Renal cortical epithelial cell (primary cell): ENCODE data around the gene ACHE. TPM values are rescaled to one million over a fixed set of nuclear protein-coding genes. Genes with fewer than 3 reads are reported as not detected.
A peak's percentile ranks its signal among the peaks of the same experiment; 100 is the strongest.

Source experiments
- DNase-seq: peaks from one replicate; pipeline ENCODE4 v3.0.0-alpha.2; 2011; ENCODE audit warnings: low read depth
- total RNA-seq: library from RNA; depleted of rRNA; stranded (reverse); fragments of >200 nt; gene quantifications from 2 replicates; pipeline ENCODE4 v1.2.3, GENCODE V29; 2014

Gene ACHE
- total RNA-seq, 1 donor from 2014 or later: 0.94 TPM

DNA sequence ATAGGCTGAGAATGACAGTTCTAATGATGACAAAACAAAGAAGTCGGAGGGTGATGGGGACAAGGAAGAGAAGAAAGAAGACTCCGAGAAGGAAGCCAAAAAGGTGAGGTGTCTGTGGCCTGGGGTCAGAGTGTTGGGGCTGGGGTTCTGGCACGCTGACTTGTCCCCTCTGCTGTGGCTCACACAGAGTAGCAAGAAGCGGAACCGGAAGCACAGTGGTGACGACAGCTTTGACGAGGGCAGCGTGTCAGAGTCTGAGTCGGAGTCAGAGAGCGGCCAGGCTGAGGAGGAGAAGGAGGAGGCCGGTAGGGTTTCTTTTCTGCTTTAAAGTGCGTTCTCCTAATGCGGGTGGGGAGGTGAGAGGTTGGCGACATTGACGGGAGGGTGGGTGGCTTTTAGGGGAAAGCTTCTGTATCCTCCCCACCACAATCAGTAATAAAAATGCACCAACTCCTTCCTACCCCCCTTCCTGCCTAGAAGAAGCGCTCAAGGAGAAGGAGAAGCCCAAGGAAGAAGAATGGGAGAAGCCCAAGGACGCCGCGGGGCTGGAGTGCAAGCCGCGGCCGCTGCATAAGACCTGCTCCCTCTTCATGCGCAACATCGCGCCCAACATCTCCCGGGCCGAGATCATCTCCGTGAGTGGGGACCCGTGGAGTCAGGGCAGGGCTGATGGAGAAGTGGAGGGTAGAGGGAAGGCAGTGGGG, 10.8 kb downstream of the ACHE start:
- DNase-seq: no peak

DNA sequence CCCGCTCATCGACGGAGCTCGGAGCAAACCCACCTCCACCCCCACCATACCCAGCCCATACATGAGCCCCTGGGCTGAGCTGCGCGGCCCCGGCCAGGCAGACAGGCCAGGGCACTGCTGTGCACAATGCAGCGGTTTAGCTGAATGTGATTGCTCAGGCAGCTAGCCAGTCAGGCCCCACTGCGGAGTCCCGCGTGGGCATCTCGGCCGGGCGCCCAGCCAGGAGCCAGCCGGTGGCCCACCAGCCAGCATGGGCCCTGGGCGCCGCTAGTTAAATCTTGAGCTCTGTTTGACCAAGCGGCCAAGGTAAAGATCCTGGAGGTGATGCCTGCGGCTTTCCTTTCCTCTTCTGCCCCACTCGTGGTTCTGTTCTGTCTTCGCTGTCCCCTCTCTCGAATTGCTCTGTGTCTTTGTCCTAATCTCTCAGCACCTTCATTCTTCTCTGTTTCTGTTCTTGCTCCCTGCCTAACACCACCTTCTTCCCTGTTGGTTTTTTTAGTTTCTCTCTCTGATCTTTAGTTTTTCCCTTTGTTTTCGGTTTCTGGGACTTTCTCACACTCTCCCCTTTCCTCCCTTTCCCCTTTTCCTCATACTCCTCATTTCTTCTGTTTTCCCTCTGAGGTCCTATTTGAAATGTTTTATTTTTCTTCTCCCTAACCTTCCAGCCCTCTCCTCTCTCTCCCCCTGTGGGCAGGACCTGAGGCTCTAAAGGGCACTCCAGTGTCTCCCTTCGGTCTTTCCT, 12.7 kb downstream of the ACHE start:
- no peak for DNase-seq

DNA sequence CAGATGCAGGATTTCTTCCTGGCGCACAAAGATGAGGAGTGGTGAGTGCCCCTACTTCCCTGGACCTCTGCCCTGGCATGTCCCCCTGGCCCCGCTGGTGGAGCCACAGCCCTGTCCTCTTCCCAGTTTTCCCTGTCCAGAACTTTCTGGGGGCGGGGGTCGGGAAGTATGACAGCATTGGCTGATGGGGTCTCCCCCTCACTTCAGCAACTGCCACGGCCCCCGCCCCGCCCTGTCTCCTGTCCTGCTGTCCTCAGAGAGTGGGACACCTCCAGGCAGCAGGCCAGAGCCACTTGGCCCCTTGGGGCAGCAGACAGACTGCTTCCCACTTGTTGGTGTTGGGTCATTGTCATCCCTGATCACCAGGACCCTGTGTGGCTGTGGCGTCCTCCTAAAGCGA, 13.5 kb downstream of the ACHE start:
- no peak for DNase-seq

DNA sequence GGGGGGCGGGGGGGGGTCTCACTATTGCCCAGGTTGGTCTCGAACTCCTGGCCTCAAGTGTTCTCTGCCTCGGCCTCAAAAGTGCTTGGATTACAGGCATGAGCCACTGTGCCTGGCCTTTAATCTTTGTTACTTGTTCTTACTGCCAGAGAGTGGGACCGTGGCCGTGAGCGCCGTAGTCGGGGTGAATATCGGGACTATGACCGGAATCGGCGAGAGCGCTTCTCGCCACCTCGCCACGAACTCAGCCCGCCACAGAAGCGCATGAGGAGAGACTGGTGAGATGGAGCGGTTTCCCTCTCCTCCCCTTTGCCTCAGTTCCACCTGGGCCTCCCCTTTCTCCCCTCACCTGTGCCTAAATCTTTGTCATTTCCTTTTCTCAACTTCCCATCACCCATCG, 14.6 kb downstream of the ACHE start:
- DNase-seq: no peak

DNA sequence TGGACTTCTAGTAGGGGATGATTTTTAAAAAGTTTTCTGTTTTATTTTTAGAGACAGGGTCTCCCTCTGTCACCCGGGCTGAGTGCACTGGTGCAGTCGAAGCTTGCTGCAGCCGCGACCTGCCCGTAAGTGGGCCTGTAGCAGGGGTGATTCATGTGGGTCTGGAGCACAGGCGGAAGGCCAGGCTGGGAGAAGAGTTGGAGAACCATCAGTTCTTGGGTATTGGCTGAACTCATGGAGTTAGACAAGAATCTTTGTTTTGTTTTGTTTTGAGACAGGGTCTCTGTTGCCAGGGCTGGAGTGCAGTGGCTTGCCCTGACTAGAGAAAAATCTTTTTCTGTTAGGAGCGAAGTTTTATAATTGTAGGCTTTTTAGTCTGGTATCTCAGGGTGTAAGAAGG, 15.0 kb downstream of the ACHE start:
- DNase-seq: no peak

DNA sequence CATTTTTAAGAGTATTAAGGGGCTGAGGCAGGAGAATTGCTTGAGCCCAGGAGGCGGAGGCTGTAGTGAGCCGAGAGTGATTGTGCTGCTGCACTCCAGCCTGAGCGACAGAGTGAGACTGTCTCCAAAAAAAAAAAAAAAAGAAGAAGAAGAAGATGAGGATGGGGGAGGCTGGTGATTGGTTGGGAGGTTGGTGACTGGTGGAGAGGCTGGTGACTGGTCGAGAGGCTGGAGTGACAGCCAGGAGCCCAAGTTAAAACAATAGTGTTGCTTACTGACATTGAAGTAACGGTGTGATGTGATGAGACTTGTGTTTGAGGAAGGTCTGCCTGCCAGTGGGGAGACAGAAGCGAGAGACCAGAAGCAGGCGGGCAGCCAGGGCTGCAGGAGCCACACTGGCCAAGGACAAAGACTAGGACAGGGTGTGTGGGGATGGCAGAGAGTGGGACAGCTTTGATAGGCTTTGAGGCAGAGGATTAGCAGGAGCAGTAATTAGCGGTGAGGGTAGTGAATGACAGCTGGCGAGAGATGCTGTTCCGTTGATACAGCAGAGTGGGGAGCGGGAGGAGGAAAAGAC, 15.9 kb downstream of the ACHE start:
- DNase-seq: no peak

DNA sequence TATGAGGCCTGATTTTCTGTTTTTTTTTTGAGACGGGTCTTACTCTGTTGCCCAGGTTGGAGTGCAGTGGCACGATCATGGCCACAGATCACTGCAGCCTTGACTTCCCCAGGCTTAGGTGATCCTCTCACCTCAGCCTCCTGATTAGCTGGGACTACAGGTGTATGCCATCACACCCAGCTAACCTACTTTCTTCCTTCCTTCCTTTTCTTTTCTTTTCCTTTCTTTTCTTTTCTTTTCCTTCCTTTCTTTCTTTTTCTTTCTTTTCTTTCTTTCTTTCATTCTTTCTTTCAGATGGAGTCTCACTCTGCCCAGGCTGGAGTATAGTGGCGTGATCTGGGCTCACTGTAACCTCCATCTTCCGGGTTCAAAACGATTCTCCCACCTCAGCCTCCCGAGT, 17.0 kb downstream of the ACHE start:
- no peak for DNase-seq

DNA sequence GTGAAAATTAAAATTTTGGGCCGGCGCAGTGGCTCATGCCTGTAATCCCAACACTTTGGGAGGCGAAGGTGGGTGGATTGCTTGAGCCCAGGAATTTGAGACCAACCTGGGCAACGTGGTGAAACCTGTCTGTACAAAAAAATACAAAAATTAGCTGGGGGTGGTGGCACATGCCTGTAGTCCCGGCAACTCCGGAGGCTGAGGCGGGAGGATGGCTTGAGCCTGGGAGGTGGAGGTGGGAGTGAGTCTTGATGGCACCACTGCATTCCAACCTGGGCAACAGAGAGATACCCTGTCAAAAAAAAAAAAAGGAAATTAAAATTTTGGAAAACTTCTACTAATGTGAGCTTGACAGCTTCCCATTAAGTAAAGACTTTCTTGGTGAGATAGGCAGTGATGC, 17.7 kb downstream of the ACHE start:
- DNase-seq: no peak

DNA sequence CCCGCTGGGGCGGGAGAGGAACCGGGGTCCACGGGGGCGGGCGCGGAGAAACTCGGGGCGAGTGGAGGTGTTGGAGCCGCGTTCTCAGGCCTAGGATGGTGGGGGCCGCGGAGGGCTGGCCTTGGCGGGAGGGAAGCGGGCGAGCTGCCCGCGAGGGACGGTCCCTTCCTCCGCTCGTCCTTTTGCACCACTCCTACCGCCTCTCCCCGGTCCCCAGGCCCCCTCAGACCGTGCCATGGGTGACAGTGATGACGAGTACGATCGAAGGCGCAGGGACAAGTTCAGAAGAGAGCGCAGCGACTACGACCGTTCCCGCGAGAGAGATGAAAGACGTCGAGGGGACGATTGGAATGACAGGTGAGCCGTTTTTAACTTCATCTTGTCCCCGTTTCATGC, 20.3 kb downstream of the ACHE start:
- no peak for DNase-seq

DNA sequence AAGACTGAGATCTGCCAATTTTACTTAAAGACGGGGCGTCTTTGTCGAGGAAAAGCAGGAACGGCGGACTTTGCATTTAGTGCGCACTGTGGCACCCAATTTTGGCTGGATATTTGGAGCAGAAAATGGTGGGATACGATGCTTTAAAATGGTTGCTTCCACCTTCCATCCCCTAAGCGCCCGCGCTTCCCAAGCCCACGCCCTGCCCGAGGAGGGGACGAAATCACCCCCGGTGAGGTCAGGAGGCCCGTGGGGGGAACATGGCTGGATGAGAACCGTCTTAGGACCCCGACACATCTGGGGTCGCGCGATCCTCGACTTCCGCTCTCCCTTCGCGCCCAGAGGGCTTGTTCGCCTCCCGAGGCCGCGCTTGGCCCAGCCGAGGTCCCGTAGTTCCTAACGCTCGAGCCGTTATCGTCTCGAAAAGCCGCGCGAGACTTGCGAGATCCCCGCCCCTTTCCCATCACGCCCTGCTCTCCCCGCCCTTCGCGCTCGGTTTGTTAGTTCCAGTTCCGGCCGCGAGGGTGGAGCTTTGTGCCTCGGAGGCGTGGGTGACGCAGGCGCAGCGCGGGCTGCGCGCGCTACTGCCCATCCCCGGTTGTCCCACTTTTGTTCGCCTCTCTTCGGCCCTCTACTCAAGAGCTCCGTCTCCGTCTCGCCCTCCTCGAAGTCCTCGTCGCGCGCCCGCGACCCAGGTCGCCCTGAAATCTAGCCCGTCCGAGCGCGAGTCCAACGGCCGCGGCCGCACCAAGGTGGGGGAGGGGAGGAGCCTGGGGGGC, 20.9 kb downstream of the ACHE start, which contains the start of gene SRRT:
Gene SRRT, plus strand, starts transcription at position 527 of the 779 bp plus-strand sequence. CDS start 488 bp downstream, outside the sequence.
- DNase-seq: peak; percentile 91

DNA sequence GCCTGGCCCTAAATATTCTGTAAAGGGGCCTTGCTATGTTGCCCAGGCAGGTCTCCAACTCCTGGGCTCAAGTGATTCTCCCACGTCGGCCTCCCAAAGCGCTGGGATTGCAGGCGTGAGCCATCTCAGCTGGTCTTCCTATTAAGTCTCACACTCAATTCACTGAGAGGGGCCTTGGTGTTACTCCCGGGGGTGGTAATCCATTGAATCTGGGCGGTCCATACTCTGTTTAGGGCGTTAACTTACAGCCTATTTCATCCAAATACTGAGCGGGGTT, 21.4 kb downstream of the ACHE start:
- DNase-seq: no peak

DNA sequence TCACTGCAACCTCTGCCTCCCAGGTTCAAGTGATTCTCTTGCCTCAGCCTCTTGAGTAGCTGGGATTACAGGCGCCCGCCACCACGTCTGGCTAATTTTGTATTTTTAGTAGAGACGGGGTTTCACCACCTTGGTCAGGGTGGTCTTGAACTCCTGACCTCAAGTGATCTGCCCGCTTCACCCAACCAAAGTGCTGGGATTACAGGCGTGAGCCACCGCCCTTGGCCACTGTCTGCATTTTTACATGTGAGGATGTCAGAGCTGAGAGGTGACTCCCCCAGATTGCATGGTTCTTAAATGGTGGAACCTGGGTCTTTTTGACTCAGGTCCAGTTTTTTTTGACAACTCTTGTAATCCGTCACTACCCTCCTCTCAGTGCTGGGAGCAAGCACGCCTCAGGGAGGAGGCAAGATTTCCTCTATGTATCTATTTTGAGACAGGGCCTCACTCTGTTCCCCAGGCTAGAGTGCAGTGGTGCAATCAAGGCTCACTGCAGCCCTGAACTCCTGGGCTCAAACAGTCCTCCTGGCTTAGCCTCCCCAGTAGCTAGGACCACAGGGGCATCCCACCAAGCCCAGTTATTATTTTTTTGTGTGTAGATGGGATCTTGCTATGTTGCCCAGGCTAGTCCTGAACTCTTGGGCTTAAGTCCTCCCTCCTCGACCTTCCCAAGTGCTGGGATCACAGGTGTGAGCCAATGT, 21.9 kb downstream of the ACHE start:
- no peak for DNase-seq

DNA sequence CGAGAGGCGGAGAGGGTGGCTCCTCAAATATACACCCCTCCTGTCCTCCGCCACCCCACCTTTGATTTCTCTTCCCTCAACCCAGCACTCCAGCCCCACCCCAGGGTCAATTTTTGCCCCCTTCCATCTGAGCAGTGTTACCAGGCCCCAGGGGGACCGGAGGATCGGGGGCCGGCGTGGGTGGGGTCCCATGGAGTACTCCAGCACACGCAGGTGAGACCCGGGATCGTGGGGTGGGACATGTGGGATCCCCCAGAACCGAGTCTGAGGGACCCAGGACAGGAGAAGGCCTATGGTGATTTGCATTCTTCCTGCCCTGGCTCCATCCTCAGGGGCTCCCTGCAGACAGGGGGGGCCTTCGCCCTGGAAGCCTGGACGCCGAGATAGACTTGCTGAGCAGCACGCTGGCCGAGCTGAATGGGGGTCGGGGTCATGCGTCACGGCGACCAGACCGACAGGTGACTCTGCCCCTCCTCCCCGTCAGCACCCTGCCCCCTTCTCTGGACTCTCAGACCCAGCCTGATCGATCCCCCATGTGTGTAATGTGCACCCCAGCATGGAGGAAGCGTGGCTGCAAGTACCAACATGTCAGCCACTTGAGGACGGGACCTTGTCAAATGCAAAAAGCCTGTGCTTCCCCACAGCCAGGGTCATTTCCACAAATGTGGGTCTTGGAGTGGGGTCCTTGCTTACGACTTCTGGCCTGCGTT, 27.8 kb downstream of the ACHE start:
- no peak for DNase-seq

DNA sequence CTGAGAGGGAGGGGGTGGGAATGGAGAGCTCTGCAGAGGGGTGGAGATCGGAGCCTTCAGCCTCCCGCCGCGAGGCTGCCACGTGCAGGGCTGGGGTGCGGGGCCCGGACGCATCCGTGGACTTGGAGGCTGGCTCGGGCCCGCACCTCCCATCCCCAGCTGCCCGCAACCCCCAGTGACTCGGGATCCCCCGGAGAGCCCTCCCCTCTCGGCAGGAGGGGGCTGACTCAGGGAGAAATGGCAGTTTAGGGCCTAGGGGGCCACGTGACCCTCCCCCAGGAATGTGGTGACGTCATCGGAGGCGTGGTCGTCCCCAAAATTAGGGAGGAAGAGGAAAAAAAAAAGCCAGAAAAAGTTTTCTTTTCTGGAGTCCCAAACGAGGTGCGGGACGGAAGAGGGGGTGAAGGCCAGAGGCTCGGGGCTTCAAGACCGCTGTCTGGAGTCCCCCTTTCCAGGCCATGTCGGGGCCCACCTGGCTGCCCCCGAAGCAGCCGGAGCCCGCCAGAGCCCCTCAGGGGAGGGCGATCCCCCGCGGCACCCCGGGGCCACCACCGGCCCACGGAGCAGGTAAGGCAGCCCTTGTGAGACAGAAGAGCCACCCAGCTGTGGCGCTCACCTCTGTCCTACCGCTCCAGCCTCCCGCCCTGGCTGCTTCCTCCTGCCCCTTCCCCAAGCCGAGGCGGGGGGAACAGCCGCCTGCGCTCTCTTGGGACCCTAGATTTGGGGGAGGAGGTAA, 28.5 kb downstream of the ACHE start, which contains the start of gene TRIP6:
Gene TRIP6, plus strand, starts transcription at position 348 of the 736 bp plus-strand sequence. Its CDS starts 111 bp downstream, at position 459.
- peak; percentile 72 for DNase-seq

DNA sequence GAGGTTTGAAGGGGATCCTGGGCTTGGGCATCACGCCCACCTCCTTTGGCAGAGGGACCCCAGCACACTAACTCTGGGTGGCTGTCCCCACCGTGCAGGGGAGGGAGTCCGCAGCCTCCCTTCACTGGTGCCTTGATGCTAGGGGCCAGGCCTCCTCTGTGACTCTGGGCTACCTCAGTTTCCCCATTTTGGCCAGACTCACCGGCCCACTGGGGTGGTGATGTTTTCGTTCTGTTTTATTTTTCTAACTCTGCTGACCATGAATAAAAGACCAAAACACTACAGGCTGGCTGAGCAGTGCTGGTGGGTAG, 29.0 kb downstream of the ACHE start:
- DNase-seq: no peak

DNA sequence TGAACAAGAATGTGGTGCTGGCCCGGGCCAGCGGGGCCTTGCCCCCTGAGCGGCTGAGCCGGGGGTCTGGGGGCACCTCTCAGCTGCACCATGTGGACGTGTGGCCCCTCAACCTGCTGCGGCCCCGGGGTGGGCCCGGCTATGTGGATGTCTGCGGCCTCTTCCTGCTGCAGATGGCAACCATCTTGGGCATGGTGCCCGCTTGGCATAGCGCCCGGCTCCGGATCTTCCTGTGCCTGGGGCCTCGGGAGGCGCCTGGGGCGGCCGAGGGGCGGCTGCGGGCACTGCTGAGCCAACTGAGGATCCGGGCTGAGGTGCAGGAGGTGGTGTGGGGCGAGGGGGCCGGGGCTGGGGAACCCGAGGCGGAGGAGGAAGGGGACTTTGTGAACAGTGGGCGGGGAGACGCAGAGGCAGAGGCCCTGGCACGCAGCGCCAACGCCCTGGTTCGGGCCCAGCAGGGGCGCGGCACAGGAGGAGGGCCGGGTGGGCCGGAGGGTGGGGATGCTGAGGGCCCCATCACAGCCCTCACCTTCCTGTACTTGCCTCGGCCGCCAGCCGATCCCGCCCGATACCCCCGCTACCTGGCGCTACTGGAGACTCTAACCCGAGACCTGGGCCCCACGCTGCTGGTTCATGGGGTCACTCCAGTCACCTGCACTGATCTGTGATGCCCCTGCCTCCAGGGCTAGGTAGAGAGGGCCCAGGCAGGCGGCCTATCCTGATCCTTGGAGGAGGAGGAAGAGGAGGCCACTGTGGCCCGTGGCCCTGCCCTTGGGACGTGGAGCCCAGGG, 29.6 kb downstream of the ACHE start:
- no peak for DNase-seq

DNA sequence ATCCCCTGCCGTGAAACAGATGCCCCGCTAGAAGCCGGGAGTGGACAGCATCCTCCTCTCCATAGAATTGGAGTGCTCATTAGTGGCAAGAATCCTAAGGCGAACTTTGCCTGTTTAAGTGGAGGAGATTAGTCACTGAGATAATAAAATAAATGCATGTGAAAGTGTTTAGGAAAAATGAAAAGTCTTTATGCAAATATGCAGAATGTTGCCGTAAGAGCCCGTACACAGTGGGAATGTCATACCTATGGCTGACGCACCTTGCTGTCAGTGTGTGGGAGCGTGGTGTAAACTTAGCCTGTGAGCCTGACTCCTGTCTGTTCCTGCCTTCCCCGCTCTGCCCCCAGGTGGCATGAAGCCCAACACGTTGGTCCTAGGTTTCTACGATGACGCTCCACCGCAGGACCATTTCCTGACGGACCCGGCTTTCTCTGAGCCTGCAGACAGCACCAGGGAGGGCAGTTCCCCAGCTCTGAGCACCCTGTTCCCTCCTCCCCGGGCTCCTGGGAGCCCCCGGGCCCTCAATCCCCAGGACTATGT, 30.2 kb downstream of the ACHE start:
- DNase-seq: no peak

DNA sequence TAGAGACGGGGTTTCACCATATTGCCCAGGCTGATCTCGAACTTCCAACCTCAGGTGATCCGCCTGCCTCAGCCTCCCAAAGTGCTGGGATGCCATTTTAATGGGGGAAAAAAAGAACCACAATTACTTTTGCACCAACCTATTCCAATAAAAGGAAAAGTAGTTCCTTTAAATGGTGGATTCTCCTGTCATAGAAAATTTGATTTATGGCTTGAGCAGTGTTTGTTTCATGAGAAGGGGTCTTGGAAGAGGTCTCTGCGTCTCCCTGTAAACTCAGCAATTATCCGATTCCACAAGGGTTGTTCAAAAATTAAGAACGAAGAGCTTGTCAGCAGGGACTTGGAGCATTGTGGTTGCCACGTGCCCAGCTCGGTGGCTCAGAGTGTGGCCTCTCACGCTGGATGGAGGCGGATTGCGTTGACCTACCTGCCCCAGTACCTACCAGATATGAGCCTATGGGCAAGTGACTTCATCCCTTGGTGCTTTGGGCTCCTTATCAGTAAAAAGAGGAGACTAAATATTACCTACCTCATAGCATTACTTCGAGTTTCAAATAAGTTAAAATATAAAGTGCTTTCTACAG, 31.3 kb downstream of the ACHE start:
- no peak for DNase-seq

DNA sequence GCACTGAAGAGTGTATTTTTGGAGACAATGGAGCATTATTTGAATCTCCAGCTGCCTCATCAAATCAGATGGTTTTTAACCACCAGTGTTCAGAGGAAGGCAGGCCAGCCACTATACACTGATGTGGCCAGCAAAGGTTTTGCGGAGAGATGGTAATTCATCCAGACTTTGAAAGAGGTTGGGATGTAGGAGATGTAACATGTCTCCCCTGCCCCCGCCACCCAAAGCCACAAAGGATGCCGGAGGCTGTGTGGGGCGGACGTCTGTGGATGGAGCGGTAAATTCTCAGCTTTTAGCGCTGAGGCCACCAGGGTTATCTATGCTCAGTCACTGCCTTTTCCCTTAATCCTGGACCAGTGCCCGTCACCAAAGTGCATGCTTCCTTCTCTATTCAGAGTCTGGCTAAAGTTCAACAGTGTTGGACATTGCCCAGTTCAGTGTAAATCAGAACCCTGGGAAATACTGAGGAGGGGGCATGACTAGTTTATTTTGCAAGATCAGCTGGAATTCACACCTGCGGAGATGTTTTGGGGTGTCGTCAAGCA, 32.2 kb downstream of the ACHE start:
- no peak for DNase-seq
